Measurements from ENCODE around the gene TPSB2.

The TPSB2 gene

DNA sequence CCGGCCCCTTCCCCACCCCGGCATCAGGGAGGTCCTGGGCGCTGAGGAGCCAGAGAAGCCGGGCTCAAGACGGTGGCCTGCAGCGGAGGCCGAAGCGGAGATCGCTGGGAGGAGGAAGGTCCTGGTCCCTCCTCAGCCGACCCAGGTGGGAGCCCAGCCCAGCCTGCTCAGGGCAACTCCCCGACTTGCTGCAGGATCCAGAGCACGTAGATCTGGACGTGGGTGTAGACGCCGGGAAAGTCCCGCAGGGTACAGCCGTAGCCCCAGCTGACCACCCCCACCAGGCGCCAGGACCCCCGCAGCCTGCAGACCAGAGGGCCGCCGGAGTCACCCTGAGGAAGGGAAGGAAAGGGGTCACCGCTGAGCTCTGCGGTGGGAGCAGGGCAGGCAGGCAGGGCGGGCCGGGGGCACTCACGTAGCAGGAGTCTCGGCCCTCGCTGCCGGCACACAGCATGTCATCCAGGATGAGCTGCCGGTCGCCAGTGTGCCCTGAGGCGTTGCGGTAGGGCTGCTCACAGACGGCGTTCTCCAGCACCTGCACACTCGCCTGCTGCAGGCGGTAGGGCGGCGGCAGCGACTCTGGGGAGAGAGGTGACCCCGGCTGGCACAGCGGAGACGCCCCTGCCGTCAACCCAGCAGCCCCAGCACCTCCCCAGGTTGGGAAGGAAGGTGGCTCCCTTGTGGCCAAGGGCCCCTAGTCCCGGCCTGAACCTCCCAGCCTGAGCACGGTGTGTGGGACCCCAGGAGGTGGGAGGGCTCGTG, 31.3 kb upstream of the TPSB2 start:
- Histone ChIP-seq H3K27ac (replicated peaks) (no peak overlapping the region), H3K27me3 (ENCODE audit: insufficient read depth, poor library complexity, severe bottlenecking) (peaks cover 36% of the 10 kb centered on the region), H3K4me3 (replicated peaks; ENCODE audit: insufficient read depth, low read length) (no peak overlapping the region)
- no peak for TF ChIP-seq POLR2AphosphoS5 (IDR thresholded peaks at IDR 0.05; ENCODE audit: low read depth)
- no peak for TF ChIP-seq CTCF (IDR thresholded peaks at IDR 0.05; ENCODE audit: insufficient read depth, low read length)
- TF ChIP-seq GABPA (IDR thresholded peaks at IDR 0.05; ENCODE audit: low read depth) = no peak
- no peak for TF ChIP-seq SPI1 (IDR thresholded peaks at IDR 0.05; ENCODE audit: borderline replicate concordance, low read depth)
- TF ChIP-seq, protein P1, sequence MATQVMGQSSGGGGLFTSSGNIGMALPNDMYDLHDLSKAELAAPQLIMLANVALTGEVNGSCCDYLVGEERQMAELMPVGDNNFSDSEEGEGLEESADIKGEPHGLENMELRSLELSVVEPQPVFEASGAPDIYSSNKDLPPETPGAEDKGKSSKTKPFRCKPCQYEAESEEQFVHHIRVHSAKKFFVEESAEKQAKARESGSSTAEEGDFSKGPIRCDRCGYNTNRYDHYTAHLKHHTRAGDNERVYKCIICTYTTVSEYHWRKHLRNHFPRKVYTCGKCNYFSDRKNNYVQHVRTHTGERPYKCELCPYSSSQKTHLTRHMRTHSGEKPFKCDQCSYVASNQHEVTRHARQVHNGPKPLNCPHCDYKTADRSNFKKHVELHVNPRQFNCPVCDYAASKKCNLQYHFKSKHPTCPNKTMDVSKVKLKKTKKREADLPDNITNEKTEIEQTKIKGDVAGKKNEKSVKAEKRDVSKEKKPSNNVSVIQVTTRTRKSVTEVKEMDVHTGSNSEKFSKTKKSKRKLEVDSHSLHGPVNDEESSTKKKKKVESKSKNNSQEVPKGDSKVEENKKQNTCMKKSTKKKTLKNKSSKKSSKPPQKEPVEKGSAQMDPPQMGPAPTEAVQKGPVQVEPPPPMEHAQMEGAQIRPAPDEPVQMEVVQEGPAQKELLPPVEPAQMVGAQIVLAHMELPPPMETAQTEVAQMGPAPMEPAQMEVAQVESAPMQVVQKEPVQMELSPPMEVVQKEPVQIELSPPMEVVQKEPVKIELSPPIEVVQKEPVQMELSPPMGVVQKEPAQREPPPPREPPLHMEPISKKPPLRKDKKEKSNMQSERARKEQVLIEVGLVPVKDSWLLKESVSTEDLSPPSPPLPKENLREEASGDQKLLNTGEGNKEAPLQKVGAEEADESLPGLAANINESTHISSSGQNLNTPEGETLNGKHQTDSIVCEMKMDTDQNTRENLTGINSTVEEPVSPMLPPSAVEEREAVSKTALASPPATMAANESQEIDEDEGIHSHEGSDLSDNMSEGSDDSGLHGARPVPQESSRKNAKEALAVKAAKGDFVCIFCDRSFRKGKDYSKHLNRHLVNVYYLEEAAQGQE (IDR thresholded peaks at IDR 0.05; ENCODE audit: insufficient replicate concordance, low read depth) = no peak
- no peak for DNase-seq (ENCODE audit: low read depth in 1 of 2, low spot score in 1 of 2)

- TF ChIP-seq, protein P1 (IDR thresholded peaks at IDR 0.05; ENCODE audit: insufficient replicate concordance, low read depth) = no peak
- TF ChIP-seq POLR2AphosphoS5 (IDR thresholded peaks at IDR 0.05; ENCODE audit: low read depth) (no peak), CTCF (IDR thresholded peaks at IDR 0.05; ENCODE audit: insufficient read depth, low read length) (no peak), SPI1 (IDR thresholded peaks at IDR 0.05; ENCODE audit: borderline replicate concordance, low read depth) (no peak), GABPA (IDR thresholded peaks at IDR 0.05; ENCODE audit: low read depth) (no peak)
- DNase-seq (ENCODE audit: low read depth in 1 of 2, low spot score in 1 of 2) = no peak
- peaks cover 36% of the 10 kb centered on the region for H3K27me3 ChIP-seq (ENCODE audit: insufficient read depth, poor library complexity, severe bottlenecking)
- no peak overlapping the region for H3K4me3 ChIP-seq (replicated peaks; ENCODE audit: insufficient read depth, low read length)
- no peak overlapping the region for H3K27ac ChIP-seq (replicated peaks)
Measured at GRCh38 chr16:1260101-1260680, 30.2 kb upstream of the TPSB2 start.

GRCh38 chr16:1259760-1260068, 29.7 kb upstream of the TPSB2 start:
- Histone ChIP-seq H3K27ac (replicated peaks) (no peak overlapping the region), H3K27me3 (ENCODE audit: insufficient read depth, poor library complexity, severe bottlenecking) (peaks cover 36% of the 10 kb centered on the region), H3K4me3 (replicated peaks; ENCODE audit: insufficient read depth, low read length) (no peak overlapping the region)
- TF ChIP-seq, protein P1 (IDR thresholded peaks at IDR 0.05; ENCODE audit: insufficient replicate concordance, low read depth) = no peak
- no peak for TF ChIP-seq GABPA (IDR thresholded peaks at IDR 0.05; ENCODE audit: low read depth)
- TF ChIP-seq POLR2AphosphoS5 (IDR thresholded peaks at IDR 0.05; ENCODE audit: low read depth) = no peak
- no peak for TF ChIP-seq CTCF (IDR thresholded peaks at IDR 0.05; ENCODE audit: insufficient read depth, low read length)
- no peak for TF ChIP-seq SPI1 (IDR thresholded peaks at IDR 0.05; ENCODE audit: borderline replicate concordance, low read depth)
- no peak for DNase-seq (ENCODE audit: low read depth in 1 of 2, low spot score in 1 of 2)

All from HL-60 (cell line).